ENCODE results near the gene GP1BB. TPM values are rescaled to one million over a fixed set of nuclear protein-coding genes. Genes with fewer than 3 reads are reported as not detected.

GP1BB gene
- total and polyA plus RNA-seq, 5 donors = 9.0 to 29.5 TPM; not detected in 3

- ATAC-seq (no peak), DNase-seq (peak; percentile 6 to 56 (median 34))
- intact Hi-C loops (cut with DNase I) = loop anchor here in 3 of 4 donors (5.0 kb wide), 2 partner anchors 34 to 39 kb away; no protein-coding TSS in a partner anchor
- Histone ChIP-seq H3K27ac (ENCODE audit: low read length) (no peak overlapping the region), H3K4me3 (ENCODE audit: low read length) (no peak overlapping the region), H3K9me3 (ENCODE audit: control insufficient read depth, low read length) (no peaks in the 10 kb centered on the region), H3K27me3 (ENCODE audit: control insufficient read depth, insufficient read depth) (no peaks in the 10 kb centered on the region), H3K4me1 (ENCODE audit: control insufficient read depth, insufficient read depth, low read length) (no peaks in the 10 kb centered on the region)
- WGBS = 77% methylated on average over 11 of the region's 11 CpGs
Measured at GRCh38 chr22:19716041-19716828, 7.1 kb upstream of the GP1BB start.

GRCh38 chr22:19716829-19717105 is 6.6 kb upstream of the GP1BB start:
- Histone ChIP-seq H3K27ac (ENCODE audit: low read length) (no peak overlapping the region), H3K4me1 (ENCODE audit: control insufficient read depth, insufficient read depth, low read length) (no peaks in the 10 kb centered on the region), H3K4me3 (ENCODE audit: low read length) (no peak overlapping the region), H3K9me3 (ENCODE audit: control insufficient read depth, low read length) (no peaks in the 10 kb centered on the region), H3K27me3 (ENCODE audit: control insufficient read depth, insufficient read depth) (no peaks in the 10 kb centered on the region)
- 90% methylated on average over 1 of the region's 1 CpG for WGBS
- intact Hi-C loops (cut with DNase I) = loop anchor here in 3 of 4 donors (5.0 kb wide), 2 partner anchors 34 to 39 kb away; no protein-coding TSS in a partner anchor
- ATAC-seq (no peak), DNase-seq (peak in 2 of 3 donors; percentile 43 to 49)

DNA sequence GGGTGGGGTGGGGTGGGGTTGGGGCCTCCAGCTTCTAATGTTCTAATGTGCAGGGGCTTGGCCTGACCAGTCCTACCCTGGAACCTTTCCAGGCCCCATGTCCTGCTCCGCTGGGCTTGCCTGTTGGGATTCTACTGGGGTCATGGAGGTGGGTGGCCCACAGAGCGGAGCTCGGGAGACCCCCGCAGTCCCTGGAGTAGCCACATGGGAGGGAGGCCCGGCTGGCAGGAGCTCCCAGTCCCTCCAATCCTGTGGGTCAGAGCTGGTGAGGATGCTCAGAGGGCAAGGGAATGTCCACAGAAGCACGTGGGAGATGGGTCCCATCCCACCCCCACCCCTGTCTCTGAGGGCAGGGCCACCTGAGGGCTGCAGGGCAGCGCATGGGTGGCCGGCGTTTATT is 6.2 kb upstream of the GP1BB start:
- no peaks in the 10 kb centered on the region for H3K4me1 ChIP-seq (ENCODE audit: control insufficient read depth, insufficient read depth, low read length)
- no peaks in the 10 kb centered on the region for H3K9me3 ChIP-seq (ENCODE audit: control insufficient read depth, low read length)
- 80% methylated on average over 9 of the region's 9 CpGs for WGBS
- no peak overlapping the region for H3K4me3 ChIP-seq (ENCODE audit: low read length)
- no peak for ATAC-seq
- no peak overlapping the region for H3K27ac ChIP-seq (ENCODE audit: low read length)
- intact Hi-C loops (cut with DNase I) = loop anchor here in 3 of 4 donors (5.0 kb wide), 2 partner anchors 35 to 40 kb away; no protein-coding TSS in a partner anchor
- no peaks in the 10 kb centered on the region for H3K27me3 ChIP-seq (ENCODE audit: control insufficient read depth, insufficient read depth)
- peak in 2 of 3 donors; percentile 56 to 57 for DNase-seq

GRCh38 chr22:19717691-19718455 is 5.5 kb upstream of the GP1BB start:
- no peaks in the 10 kb centered on the region for H3K9me3 ChIP-seq (ENCODE audit: control insufficient read depth, low read length)
- intact Hi-C loops (cut with DNase I) = loop anchor here in 3 of 4 donors (5.0 kb wide), 2 partner anchors 36 to 41 kb away; no protein-coding TSS in a partner anchor
- peak; percentile 80 to 94 (median 93) for DNase-seq
- no peaks in the 10 kb centered on the region for H3K4me1 ChIP-seq (ENCODE audit: control insufficient read depth, insufficient read depth, low read length)
- peak; percentile 67 to 73 for ATAC-seq
- H3K27me3 ChIP-seq (ENCODE audit: control insufficient read depth, insufficient read depth) = no peaks in the 10 kb centered on the region
- 6% methylated on average over 96 of the region's 96 CpGs for WGBS
- peak overlapping the region; percentile 50 for H3K4me3 ChIP-seq (ENCODE audit: low read length)
- peak overlapping the region; percentile 85 for H3K27ac ChIP-seq (ENCODE audit: low read length)

DNA sequence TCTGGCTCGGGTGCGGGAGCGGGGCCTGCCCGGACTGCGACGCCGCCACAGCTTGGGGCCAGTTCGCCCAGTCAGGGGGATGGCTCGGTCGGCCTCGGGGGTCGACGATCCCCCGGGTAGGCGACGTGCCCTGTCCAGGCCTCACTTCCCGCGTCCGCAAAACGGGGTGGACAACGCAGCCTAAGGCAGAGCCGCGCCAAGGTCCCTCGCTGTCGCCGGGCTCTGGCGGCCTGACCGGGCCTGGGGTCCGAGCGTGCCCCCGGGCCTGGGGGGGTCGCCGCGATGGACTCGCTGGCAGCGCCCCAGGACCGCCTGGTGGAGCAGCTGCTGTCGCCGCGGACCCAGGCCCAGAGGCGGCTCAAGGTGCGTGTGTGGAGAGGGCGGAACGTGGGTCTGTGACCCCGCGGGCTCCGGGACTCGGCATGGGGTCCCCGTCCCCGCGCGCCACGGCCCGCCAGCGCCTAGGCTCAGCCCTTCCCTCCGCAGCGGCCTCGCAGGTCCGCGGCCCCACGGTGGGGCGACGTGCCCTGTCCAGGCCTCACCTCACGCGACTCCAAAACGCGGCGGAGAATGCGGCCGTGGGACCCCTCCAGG is 4.8 kb upstream of the GP1BB start:
- no peaks in the 10 kb centered on the region for H3K4me1 ChIP-seq (ENCODE audit: control insufficient read depth, insufficient read depth, low read length)
- intact Hi-C loops (cut with DNase I) = loop anchor here in 3 of 4 donors (5.0 kb wide), 2 partner anchors 36 to 41 kb away; no protein-coding TSS in a partner anchor
- ATAC-seq = no peak
- H3K9me3 ChIP-seq (ENCODE audit: control insufficient read depth, low read length) = no peaks in the 10 kb centered on the region
- H3K27ac ChIP-seq (ENCODE audit: low read length) = peak overlapping the region; percentile 85
- 1% methylated on average over 70 of the region's 70 CpGs for WGBS
- DNase-seq = peak in 1 of 3 donors; percentile 83
- peak overlapping the region; percentile 50 for H3K4me3 ChIP-seq (ENCODE audit: low read length)
- H3K27me3 ChIP-seq (ENCODE audit: control insufficient read depth, insufficient read depth) = no peaks in the 10 kb centered on the region

- Histone ChIP-seq H3K4me3 (ENCODE audit: low read length) (peak overlapping the region; percentile 50), H3K4me1 (ENCODE audit: control insufficient read depth, insufficient read depth, low read length) (no peaks in the 10 kb centered on the region), H3K9me3 (ENCODE audit: control insufficient read depth, low read length) (no peaks in the 10 kb centered on the region), H3K27ac (ENCODE audit: low read length) (peak overlapping the region; percentile 85), H3K27me3 (ENCODE audit: control insufficient read depth, insufficient read depth) (no peaks in the 10 kb centered on the region)
- 14% methylated on average over 31 of the region's 31 CpGs for WGBS
- peak; percentile 38 to 87 (median 77) for DNase-seq
- peak; percentile 7 to 17 for ATAC-seq
- intact Hi-C loops (cut with DNase I) = loop anchor here in 3 of 4 donors (5.0 kb wide), 2 partner anchors 37 to 42 kb away; no protein-coding TSS in a partner anchor
Measured at GRCh38 chr22:19719050-19719482, 4.3 kb upstream of the GP1BB start.

- peak overlapping the region; percentile 78 for H3K27ac ChIP-seq (ENCODE audit: low read length)
- H3K4me1 ChIP-seq (ENCODE audit: control insufficient read depth, insufficient read depth, low read length) = no peaks in the 10 kb centered on the region
- DNase-seq (peak; percentile 16 to 60 (median 51)), ATAC-seq (no peak)
- no peaks in the 10 kb centered on the region for H3K27me3 ChIP-seq (ENCODE audit: control insufficient read depth, insufficient read depth)
- H3K9me3 ChIP-seq (ENCODE audit: control insufficient read depth, low read length) = no peaks in the 10 kb centered on the region
- H3K4me3 ChIP-seq (ENCODE audit: low read length) = peak overlapping the region; percentile 50
- WGBS = 65% methylated on average over 12 of the region's 12 CpGs
- intact Hi-C loops (cut with DNase I) = loop anchor here in 3 of 4 donors (5.0 kb wide), 2 partner anchors 37 to 42 kb away; no protein-coding TSS in a partner anchor
Measured at GRCh38 chr22:19719488-19720021, 3.8 kb upstream of the GP1BB start.

GRCh38 chr22:19720150-19720827 is 3.0 kb upstream of the GP1BB start:
- no peaks in the 10 kb centered on the region for H3K4me1 ChIP-seq (ENCODE audit: control insufficient read depth, insufficient read depth, low read length)
- WGBS = 78% methylated on average over 26 of the region's 26 CpGs
- intact Hi-C loops (cut with DNase I) = no loop called here
- H3K27me3 ChIP-seq (ENCODE audit: control insufficient read depth, insufficient read depth) = no peaks in the 10 kb centered on the region
- no peak for ATAC-seq
- no peaks in the 10 kb centered on the region for H3K9me3 ChIP-seq (ENCODE audit: control insufficient read depth, low read length)
- H3K27ac ChIP-seq (ENCODE audit: low read length) = no peak overlapping the region
- H3K4me3 ChIP-seq (ENCODE audit: low read length) = no peak overlapping the region
- DNase-seq = peak in 1 of 3 donors; percentile 42

DNA sequence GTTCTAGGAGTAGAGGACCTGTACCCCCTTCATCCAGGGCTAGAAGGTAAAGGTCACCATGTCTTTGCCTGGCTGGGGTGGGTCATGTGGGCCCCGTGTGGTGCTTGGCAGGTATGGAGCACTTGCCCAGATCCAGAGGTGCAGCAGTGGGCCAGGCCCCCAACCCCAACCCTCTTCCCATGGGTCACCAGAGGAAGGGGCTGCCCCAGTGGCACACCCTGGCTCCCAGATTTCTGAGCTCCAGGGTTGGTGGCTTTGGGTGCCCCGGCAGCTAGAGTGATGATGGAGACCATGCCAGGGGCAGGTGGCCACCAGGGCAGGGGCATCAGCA is 2.4 kb upstream of the GP1BB start:
- intact Hi-C loops (cut with DNase I) = no loop called here
- Histone ChIP-seq H3K4me1 (ENCODE audit: control insufficient read depth, insufficient read depth, low read length) (no peaks in the 10 kb centered on the region), H3K9me3 (ENCODE audit: control insufficient read depth, low read length) (no peaks in the 10 kb centered on the region), H3K4me3 (ENCODE audit: low read length) (no peak overlapping the region), H3K27ac (ENCODE audit: low read length) (no peak overlapping the region), H3K27me3 (ENCODE audit: control insufficient read depth, insufficient read depth) (no peaks in the 10 kb centered on the region)
- ATAC-seq (no peak), DNase-seq (peak in 1 of 3 donors; percentile 48)
- 79% methylated on average over 2 of the region's 2 CpGs for WGBS
